UCSD-AML1 (cell line): Measurements from ENCODE around the gene EML6.
"Not testable (repeated sequence)": the region's sequence is repeated elsewhere in the genome, so short reads cannot be mapped to it uniquely, and the experiment has no call there.

Experiments used
- DNase-seq: peaks from one replicate; lab custom pipeline; 2025; ENCODE audit not compliant: unreplicated experiment; lab: John Stamatoyannopoulos, UW

EML6 gene

GRCh38 chr2:54840559-54841468 is 117.4 kb downstream of the EML6 start:
- no peak for DNase-seq

GRCh38 chr2:54841500-54841899 is 118.0 kb downstream of the EML6 start:
- DNase-seq: not testable (repeated sequence)

GRCh38 chr2:54845094-54845493 is 121.6 kb downstream of the EML6 start:
- DNase-seq: no peak

- no peak for DNase-seq
Measured at GRCh38 chr2:54845514-54845913, 122.1 kb downstream of the EML6 start.

GRCh38 chr2:54850171-54851122 is 127.0 kb downstream of the EML6 start:
- DNase-seq: no peak

- no peak for DNase-seq
Measured at GRCh38 chr2:54853616-54854310, 130.3 kb downstream of the EML6 start.

GRCh38 chr2:54855434-54855833 is 132.0 kb downstream of the EML6 start:
- no peak for DNase-seq

GRCh38 chr2:54858021-54858681 is 134.7 kb downstream of the EML6 start:
- DNase-seq: no peak

GRCh38 chr2:54859416-54859815 is 136.0 kb downstream of the EML6 start:
- DNase-seq: no peak

GRCh38 chr2:54859997-54860701 is 136.7 kb downstream of the EML6 start:
- DNase-seq: no peak

GRCh38 chr2:54862229-54862628 is 138.8 kb downstream of the EML6 start:
- DNase-seq: no peak

GRCh38 chr2:54862742-54863141 is 139.3 kb downstream of the EML6 start:
- DNase-seq: no peak

GRCh38 chr2:54863660-54864059 is 140.2 kb downstream of the EML6 start:
- no peak for DNase-seq

GRCh38 chr2:54864096-54864495 is 140.6 kb downstream of the EML6 start:
- no peak for DNase-seq

GRCh38 chr2:54864727-54865126 is 141.3 kb downstream of the EML6 start:
- no peak for DNase-seq

- no peak for DNase-seq
Measured at GRCh38 chr2:54866179-54866578, 142.7 kb downstream of the EML6 start.

GRCh38 chr2:54866868-54867267 is 143.4 kb downstream of the EML6 start:
- DNase-seq: no peak

- no peak for DNase-seq
Measured at GRCh38 chr2:54867457-54867856, 144.0 kb downstream of the EML6 start.

- no peak for DNase-seq
Measured at GRCh38 chr2:54871457-54872107, 148.1 kb downstream of the EML6 start.
